ENCODE results near the gene CCDC12. TPM values are rescaled to one million over a fixed set of nuclear protein-coding genes. Genes with fewer than 3 reads are reported as not detected.
A peak's percentile ranks its signal among the peaks of the same experiment; 100 is the strongest.

Gene CCDC12
- total and polyA plus RNA-seq, 2 of the 13 experiments (the other 11 are each of a cell fraction or from before 2014, with no cell fraction given) = 30.1 to 49.5 TPM

- TF ChIP-seq, protein P1, sequence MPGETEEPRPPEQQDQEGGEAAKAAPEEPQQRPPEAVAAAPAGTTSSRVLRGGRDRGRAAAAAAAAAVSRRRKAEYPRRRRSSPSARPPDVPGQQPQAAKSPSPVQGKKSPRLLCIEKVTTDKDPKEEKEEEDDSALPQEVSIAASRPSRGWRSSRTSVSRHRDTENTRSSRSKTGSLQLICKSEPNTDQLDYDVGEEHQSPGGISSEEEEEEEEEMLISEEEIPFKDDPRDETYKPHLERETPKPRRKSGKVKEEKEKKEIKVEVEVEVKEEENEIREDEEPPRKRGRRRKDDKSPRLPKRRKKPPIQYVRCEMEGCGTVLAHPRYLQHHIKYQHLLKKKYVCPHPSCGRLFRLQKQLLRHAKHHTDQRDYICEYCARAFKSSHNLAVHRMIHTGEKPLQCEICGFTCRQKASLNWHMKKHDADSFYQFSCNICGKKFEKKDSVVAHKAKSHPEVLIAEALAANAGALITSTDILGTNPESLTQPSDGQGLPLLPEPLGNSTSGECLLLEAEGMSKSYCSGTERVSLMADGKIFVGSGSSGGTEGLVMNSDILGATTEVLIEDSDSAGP (CRISPR knock-in tag; IDR thresholded peaks at IDR 0.05; ENCODE audit: borderline replicate concordance) = peak; percentile 26; the same call in 1 of the 2 replicates
- TF ChIP-seq MED13 (CRISPR knock-in tag; IDR thresholded peaks at IDR 0.05) = no peak
- 0 out of 2 replicates have a peak, but pooled peaks have one; percentile 37 for TF ChIP-seq TGIF2 (CRISPR knock-in tag; IDR thresholded peaks at IDR 0.05)
- TF ChIP-seq, protein P2, sequence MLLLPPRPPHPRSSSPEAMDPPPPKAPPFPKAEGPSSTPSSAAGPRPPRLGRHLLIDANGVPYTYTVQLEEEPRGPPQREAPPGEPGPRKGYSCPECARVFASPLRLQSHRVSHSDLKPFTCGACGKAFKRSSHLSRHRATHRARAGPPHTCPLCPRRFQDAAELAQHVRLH (CRISPR knock-in tag; IDR thresholded peaks at IDR 0.05; ENCODE audit: borderline replicate concordance, low read depth) = no peak
- TF ChIP-seq EED (CRISPR knock-in tag; IDR thresholded peaks at IDR 0.05) = 0 out of 2 replicates have a peak, but pooled peaks have one; percentile 42
- TF ChIP-seq SPEN (CRISPR knock-in tag; IDR thresholded peaks at IDR 0.05; ENCODE audit: low read depth) = peak; percentile 50; the same call in 1 of the 2 replicates
- TF ChIP-seq DR1 (CRISPR knock-in tag; IDR thresholded peaks at IDR 0.05) = no peak
- 0 out of 2 replicates have a peak, but pooled peaks have one; percentile 44 for TF ChIP-seq SSRP1 (CRISPR knock-in tag; IDR thresholded peaks at IDR 0.05)
- 0 out of 2 replicates have a peak, but pooled peaks have one; percentile 41 for TF ChIP-seq AHR (CRISPR knock-in tag; IDR thresholded peaks at IDR 0.05)
- TF ChIP-seq, protein P3, sequence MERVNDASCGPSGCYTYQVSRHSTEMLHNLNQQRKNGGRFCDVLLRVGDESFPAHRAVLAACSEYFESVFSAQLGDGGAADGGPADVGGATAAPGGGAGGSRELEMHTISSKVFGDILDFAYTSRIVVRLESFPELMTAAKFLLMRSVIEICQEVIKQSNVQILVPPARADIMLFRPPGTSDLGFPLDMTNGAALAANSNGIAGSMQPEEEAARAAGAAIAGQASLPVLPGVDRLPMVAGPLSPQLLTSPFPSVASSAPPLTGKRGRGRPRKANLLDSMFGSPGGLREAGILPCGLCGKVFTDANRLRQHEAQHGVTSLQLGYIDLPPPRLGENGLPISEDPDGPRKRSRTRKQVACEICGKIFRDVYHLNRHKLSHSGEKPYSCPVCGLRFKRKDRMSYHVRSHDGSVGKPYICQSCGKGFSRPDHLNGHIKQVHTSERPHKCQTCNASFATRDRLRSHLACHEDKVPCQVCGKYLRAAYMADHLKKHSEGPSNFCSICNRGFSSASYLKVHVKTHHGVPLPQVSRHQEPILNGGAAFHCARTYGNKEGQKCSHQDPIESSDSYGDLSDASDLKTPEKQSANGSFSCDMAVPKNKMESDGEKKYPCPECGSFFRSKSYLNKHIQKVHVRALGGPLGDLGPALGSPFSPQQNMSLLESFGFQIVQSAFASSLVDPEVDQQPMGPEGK (CRISPR knock-in tag; IDR thresholded peaks at IDR 0.05) = peak; percentile 52
- TF ChIP-seq NKX3-1 (CRISPR knock-in tag; IDR thresholded peaks at IDR 0.05) = no peak
- no peak for TF ChIP-seq ZBTB20 (CRISPR knock-in tag; IDR thresholded peaks at IDR 0.05; ENCODE audit: borderline replicate concordance, low read depth)
- TF ChIP-seq ZBTB38 (CRISPR knock-in tag; IDR thresholded peaks at IDR 0.05) = peak; percentile 96
- peak; percentile 89 for TF ChIP-seq STAG1 (CRISPR knock-in tag; IDR thresholded peaks at IDR 0.05)
- TF ChIP-seq, protein P4, sequence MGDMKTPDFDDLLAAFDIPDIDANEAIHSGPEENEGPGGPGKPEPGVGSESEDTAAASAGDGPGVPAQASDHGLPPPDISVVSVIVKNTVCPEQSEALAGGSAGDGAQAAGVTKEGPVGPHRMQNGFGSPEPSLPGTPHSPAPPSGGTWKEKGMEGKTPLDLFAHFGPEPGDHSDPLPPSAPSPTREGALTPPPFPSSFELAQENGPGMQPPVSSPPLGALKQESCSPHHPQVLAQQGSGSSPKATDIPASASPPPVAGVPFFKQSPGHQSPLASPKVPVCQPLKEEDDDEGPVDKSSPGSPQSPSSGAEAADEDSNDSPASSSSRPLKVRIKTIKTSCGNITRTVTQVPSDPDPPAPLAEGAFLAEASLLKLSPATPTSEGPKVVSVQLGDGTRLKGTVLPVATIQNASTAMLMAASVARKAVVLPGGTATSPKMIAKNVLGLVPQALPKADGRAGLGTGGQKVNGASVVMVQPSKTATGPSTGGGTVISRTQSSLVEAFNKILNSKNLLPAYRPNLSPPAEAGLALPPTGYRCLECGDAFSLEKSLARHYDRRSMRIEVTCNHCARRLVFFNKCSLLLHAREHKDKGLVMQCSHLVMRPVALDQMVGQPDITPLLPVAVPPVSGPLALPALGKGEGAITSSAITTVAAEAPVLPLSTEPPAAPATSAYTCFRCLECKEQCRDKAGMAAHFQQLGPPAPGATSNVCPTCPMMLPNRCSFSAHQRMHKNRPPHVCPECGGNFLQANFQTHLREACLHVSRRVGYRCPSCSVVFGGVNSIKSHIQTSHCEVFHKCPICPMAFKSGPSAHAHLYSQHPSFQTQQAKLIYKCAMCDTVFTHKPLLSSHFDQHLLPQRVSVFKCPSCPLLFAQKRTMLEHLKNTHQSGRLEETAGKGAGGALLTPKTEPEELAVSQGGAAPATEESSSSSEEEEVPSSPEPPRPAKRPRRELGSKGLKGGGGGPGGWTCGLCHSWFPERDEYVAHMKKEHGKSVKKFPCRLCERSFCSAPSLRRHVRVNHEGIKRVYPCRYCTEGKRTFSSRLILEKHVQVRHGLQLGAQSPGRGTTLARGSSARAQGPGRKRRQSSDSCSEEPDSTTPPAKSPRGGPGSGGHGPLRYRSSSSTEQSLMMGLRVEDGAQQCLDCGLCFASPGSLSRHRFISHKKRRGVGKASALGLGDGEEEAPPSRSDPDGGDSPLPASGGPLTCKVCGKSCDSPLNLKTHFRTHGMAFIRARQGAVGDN (CRISPR knock-in tag; IDR thresholded peaks at IDR 0.05) = peak; percentile 67
- TF ChIP-seq ZNF501 (CRISPR knock-in tag; IDR thresholded peaks at IDR 0.05) = no peak
- TF ChIP-seq ZBTB4 (CRISPR knock-in tag; IDR thresholded peaks at IDR 0.05; ENCODE audit: borderline replicate concordance) = 0 out of 2 replicates have a peak, but pooled peaks have one; percentile 51
Measured at GRCh38 chr3:46923559-46924350, 52.8 kb downstream of the CCDC12 start (continued).
